HepG2 (cell line): ENCODE data around the gene ZBTB7A. TPM values are rescaled to one million over a fixed set of nuclear protein-coding genes. Genes with fewer than 3 reads are reported as not detected.

ENCODE experiments used
- KDM1A ChIP-seq: IDR thresholded peaks from 2 replicates; pipeline ENCODE4 v1.6.1; 2016; ENCODE audit warnings: missing compliant biosample characterization
- MTF2 ChIP-seq: sonication (generic); formaldehyde crosslinking; IDR thresholded peaks from 2 replicates; pipeline ENCODE4 v1.5.0; 2020; ENCODE audit warnings: missing genetic modification reagents, borderline replicate concordance
- MXI1 ChIP-seq: IDR thresholded peaks from 3 replicates; pipeline ENCODE4 v1.6.1; 2012; ENCODE audit warnings: low read depth, low read length, inconsistent platforms, borderline replicate concordance
- NCOA2 ChIP-seq: sonication (generic); formaldehyde crosslinking; IDR thresholded peaks from 2 replicates; pipeline ENCODE4 v1.8.0; 2022; ENCODE audit warnings: inconsistent platforms
- ZFP36L2 ChIP-seq: sonication (generic); formaldehyde crosslinking; IDR thresholded peaks from 2 replicates; pipeline ENCODE4 v1.4.0; 2020; ENCODE audit warnings: missing genetic modification reagents
- ZNF253 ChIP-seq: sonication (generic); formaldehyde crosslinking; IDR thresholded peaks from 2 replicates; pipeline ENCODE4 v1.8.0; 2022; ENCODE audit warnings: mild to moderate bottlenecking, missing genetic modification reagents, borderline replicate concordance
- polyA plus RNA-seq, 8 experiments: library from polyadenylated mRNA; depleted of rRNA in 3 of 8; stranded (reverse) in 7 of 8; unstranded in 1 of 8; fragments of >200 nt; fragmentation: Illumina TruSeq in 4 of 8; extraction: Trizol in 4 of 8; gene quantifications; 2 replicates each; pipeline versions ENCODE4 v1.2.1 to v1.2.3, GENCODE V29; 2011 to 2016; ENCODE audit warnings: low read depth in 4 of 8, missing spikeins in 1 of 8, mixed read lengths in 1 of 8; ENCODE audit not compliant: insufficient read depth in 1 of 8
- total RNA-seq, 5 experiments: library from RNA; depleted of rRNA; stranded (reverse); fragments of >200 nt; fragmentation: Illumina TruSeq; extraction: Trizol; gene quantifications; 2 replicates each; pipeline ENCODE4 v1.2.3, GENCODE V29; 2016; ENCODE audit warnings: low read depth in 1 of 5
- TF ChIP-seq, protein P1 (sequence below): IDR thresholded peaks from 2 replicates; pipeline ENCODE4 v1.6.1; 2016; ENCODE audit warnings: low read depth, missing genetic modification reagents, missing compliant biosample characterization
- TF ChIP-seq, protein P2 (sequence below): sonication (generic); formaldehyde crosslinking; IDR thresholded peaks from 2 replicates; pipeline ENCODE4 v1.8.1; 2023; ENCODE audit warnings: mild to moderate bottlenecking, inconsistent platforms, moderate library complexity, missing genetic modification reagents, borderline replicate concordance
- TF ChIP-seq, protein P3 (sequence below): sonication (generic); formaldehyde crosslinking; IDR thresholded peaks from 2 replicates; pipeline ENCODE4 v1.4.0; 2020; ENCODE audit warnings: missing genetic modification reagents, low read depth, mild to moderate bottlenecking, borderline replicate concordance
- TF ChIP-seq, protein P4 (sequence below): IDR thresholded peaks from 2 replicates; pipeline ENCODE4 v1.6.1; 2016
- TF ChIP-seq, protein P5 (sequence below): IDR thresholded peaks from 2 replicates; pipeline ENCODE4 v1.6.1; 2016; ENCODE audit warnings: low read depth
- TF ChIP-seq, protein P6 (sequence below): sonication (generic); formaldehyde crosslinking; IDR thresholded peaks from 2 replicates; pipeline ENCODE4 v1.4.0; 2020; ENCODE audit warnings: missing genetic modification reagents

Gene ZBTB7A
- total and polyA plus RNA-seq, 2 of the 13 experiments (the other 11 are each of a cell fraction or from before 2014, with no cell fraction given), result 3.6 to 4.0 TPM

DNA sequence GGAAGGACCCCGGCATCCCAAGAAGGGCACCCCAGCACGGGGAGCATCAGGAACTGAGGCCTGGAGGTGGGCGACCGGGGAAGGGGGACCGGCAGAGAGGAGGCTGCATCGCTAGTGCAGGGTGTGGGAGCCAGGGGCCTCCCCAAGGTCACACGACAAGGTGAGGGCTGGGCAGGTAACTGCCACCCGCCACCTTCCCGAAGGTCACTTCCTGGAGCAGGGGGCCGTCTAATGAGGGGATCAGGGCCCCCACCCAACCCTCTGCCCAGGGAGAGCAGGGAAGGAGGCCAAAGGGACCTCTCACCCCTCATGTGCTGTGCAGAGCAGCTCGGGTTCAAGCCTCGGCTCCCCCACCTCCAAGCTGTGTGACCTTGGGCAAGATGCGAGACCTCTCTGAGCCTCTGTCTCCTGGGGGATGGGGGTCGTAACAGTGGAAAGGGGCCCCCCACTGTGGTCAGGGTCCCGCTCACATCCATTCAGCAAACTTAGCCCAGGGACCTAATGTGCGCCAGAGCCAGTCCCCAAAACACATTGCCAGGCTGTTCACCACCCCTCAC, 6.0 kb downstream of the ZBTB7A start (continued):
- TF ChIP-seq NCOA2 (CRISPR knock-in tag) (no peak), ZNF253 (CRISPR knock-in tag) (0 out of 2 replicates have a peak, but pooled peaks have one; percentile 56), MXI1 (no peak), ZFP36L2 (CRISPR knock-in tag) (no peak), KDM1A (peak; percentile 79; the same call in 1 of the 2 replicates), MTF2 (CRISPR knock-in tag) (no peak)
- TF ChIP-seq, protein P1, sequence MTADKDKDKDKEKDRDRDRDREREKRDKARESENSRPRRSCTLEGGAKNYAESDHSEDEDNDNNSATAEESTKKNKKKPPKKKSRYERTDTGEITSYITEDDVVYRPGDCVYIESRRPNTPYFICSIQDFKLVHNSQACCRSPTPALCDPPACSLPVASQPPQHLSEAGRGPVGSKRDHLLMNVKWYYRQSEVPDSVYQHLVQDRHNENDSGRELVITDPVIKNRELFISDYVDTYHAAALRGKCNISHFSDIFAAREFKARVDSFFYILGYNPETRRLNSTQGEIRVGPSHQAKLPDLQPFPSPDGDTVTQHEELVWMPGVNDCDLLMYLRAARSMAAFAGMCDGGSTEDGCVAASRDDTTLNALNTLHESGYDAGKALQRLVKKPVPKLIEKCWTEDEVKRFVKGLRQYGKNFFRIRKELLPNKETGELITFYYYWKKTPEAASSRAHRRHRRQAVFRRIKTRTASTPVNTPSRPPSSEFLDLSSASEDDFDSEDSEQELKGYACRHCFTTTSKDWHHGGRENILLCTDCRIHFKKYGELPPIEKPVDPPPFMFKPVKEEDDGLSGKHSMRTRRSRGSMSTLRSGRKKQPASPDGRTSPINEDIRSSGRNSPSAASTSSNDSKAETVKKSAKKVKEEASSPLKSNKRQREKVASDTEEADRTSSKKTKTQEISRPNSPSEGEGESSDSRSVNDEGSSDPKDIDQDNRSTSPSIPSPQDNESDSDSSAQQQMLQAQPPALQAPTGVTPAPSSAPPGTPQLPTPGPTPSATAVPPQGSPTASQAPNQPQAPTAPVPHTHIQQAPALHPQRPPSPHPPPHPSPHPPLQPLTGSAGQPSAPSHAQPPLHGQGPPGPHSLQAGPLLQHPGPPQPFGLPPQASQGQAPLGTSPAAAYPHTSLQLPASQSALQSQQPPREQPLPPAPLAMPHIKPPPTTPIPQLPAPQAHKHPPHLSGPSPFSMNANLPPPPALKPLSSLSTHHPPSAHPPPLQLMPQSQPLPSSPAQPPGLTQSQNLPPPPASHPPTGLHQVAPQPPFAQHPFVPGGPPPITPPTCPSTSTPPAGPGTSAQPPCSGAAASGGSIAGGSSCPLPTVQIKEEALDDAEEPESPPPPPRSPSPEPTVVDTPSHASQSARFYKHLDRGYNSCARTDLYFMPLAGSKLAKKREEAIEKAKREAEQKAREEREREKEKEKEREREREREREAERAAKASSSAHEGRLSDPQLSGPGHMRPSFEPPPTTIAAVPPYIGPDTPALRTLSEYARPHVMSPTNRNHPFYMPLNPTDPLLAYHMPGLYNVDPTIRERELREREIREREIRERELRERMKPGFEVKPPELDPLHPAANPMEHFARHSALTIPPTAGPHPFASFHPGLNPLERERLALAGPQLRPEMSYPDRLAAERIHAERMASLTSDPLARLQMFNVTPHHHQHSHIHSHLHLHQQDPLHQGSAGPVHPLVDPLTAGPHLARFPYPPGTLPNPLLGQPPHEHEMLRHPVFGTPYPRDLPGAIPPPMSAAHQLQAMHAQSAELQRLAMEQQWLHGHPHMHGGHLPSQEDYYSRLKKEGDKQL (CRISPR knock-in tag), result no peak
- TF ChIP-seq, protein P2, sequence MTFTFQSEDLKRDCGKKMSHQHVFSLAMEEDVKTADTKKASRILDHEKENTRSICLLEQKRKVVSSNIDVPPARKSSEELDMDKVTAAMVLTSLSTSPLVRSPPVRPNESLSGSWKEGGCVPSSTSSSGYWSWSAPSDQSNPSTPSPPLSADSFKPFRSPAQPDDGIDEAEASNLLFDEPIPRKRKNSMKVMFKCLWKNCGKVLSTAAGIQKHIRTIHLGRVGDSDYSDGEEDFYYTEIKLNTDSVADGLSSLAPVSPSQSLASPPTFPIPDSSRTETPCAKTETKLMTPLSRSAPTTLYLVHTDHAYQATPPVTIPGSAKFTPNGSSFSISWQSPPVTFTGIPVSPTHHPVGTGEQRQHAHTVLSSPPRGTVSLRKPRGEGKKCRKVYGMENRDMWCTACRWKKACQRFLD, result no peak
- TF ChIP-seq, protein P3, sequence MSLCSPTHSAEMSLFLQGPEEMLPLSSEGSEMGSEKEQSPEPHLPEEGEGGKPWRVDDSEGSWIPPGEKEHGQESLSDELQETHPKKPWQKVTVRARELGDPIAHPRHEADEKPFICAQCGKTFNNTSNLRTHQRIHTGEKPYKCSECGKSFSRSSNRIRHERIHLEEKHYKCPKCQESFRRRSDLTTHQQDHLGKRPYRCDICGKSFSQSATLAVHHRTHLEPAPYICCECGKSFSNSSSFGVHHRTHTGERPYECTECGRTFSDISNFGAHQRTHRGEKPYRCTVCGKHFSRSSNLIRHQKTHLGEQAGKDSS, result 0 out of 2 replicates have a peak, but pooled peaks have one; percentile 24
- TF ChIP-seq, protein P4, sequence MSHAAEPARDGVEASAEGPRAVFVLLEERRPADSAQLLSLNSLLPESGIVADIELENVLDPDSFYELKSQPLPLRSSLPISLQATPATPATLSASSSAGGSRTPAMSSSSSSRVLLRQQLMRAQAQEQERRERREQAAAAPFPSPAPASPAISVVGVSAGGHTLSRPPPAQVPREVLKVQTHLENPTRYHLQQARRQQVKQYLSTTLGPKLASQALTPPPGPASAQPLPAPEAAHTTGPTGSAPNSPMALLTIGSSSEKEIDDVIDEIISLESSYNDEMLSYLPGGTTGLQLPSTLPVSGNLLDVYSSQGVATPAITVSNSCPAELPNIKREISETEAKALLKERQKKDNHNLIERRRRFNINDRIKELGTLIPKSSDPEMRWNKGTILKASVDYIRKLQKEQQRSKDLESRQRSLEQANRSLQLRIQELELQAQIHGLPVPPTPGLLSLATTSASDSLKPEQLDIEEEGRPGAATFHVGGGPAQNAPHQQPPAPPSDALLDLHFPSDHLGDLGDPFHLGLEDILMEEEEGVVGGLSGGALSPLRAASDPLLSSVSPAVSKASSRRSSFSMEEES (CRISPR knock-in tag), result no peak
- TF ChIP-seq, protein P5, sequence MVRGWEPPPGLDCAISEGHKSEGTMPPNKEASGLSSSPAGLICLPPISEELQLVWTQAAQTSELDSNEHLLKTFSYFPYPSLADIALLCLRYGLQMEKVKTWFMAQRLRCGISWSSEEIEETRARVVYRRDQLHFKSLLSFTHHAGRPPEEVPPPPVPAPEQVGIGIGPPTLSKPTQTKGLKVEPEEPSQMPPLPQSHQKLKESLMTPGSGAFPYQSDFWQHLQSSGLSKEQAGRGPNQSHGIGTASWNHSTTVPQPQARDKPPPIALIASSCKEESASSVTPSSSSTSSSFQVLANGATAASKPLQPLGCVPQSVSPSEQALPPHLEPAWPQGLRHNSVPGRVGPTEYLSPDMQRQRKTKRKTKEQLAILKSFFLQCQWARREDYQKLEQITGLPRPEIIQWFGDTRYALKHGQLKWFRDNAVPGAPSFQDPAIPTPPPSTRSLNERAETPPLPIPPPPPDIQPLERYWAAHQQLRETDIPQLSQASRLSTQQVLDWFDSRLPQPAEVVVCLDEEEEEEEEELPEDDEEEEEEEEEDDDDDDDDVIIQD (CRISPR knock-in tag), result no peak
- TF ChIP-seq, protein P6, sequence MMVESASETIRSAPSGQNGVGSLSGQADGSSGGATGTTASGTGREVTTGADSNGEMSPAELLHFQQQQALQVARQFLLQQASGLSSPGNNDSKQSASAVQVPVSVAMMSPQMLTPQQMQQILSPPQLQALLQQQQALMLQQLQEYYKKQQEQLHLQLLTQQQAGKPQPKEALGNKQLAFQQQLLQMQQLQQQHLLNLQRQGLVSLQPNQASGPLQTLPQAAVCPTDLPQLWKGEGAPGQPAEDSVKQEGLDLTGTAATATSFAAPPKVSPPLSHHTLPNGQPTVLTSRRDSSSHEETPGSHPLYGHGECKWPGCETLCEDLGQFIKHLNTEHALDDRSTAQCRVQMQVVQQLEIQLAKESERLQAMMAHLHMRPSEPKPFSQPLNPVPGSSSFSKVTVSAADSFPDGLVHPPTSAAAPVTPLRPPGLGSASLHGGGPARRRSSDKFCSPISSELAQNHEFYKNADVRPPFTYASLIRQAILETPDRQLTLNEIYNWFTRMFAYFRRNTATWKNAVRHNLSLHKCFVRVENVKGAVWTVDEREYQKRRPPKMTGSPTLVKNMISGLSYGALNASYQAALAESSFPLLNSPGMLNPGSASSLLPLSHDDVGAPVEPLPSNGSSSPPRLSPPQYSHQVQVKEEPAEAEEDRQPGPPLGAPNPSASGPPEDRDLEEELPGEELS (CRISPR knock-in tag), result no peak
